Gastroesophageal sphincter (tissue), 3 donors: ENCODE results near the gene CRYBB2.
"Not testable (repeated sequence)": the region's sequence is repeated elsewhere in the genome, so short reads cannot be mapped to it uniquely, and the experiment has no call there.

ENCODE experiments used
- POLR2A ChIP-seq, 2 donors: fragments of 450-650 bp; IDR thresholded peaks; one replicate each; pipeline ENCODE4 v1.6.1; 2017; ENCODE audit warnings: antibody characterized with exemption in 2 of 2, mild to moderate bottlenecking in 2 of 2, moderate library complexity in 1 of 2
- TF ChIP-seq, protein P1 (sequence below), 4 experiments: fragments of 200-600 bp in 2 of 4; fragments of 450-650 bp in 2 of 4; sonication (generic) in 1 of 4; IDR thresholded peaks; one replicate each; pipeline ENCODE4 v1.5.1; 2017 to 2019; ENCODE audit warnings: antibody characterized with exemption in 4 of 4, mild to moderate bottlenecking in 2 of 4, moderate library complexity in 2 of 4

GRCh38 chr22:25204547-25204946 lies 14.9 kb upstream of the CRYBB2 start:
- not testable (repeated sequence) for TF ChIP-seq POLR2A (IDR thresholded peaks at IDR 0.05)
- TF ChIP-seq, protein P1, sequence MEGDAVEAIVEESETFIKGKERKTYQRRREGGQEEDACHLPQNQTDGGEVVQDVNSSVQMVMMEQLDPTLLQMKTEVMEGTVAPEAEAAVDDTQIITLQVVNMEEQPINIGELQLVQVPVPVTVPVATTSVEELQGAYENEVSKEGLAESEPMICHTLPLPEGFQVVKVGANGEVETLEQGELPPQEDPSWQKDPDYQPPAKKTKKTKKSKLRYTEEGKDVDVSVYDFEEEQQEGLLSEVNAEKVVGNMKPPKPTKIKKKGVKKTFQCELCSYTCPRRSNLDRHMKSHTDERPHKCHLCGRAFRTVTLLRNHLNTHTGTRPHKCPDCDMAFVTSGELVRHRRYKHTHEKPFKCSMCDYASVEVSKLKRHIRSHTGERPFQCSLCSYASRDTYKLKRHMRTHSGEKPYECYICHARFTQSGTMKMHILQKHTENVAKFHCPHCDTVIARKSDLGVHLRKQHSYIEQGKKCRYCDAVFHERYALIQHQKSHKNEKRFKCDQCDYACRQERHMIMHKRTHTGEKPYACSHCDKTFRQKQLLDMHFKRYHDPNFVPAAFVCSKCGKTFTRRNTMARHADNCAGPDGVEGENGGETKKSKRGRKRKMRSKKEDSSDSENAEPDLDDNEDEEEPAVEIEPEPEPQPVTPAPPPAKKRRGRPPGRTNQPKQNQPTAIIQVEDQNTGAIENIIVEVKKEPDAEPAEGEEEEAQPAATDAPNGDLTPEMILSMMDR (IDR thresholded peaks at IDR 0.05), result not testable (repeated sequence)
